HG03103 (cell line): ENCODE results near the gene NDUFA3.
A peak's percentile ranks its signal among the peaks of the same experiment; 100 is the strongest.

Source experiments
- ATAC-seq: cut with Tn5 transposase; IDR thresholded peaks from one replicate; pipeline ENCODE4 v1.9.1; 2021; ENCODE audit warnings: low read depth; ENCODE audit not compliant: unreplicated experiment

The NDUFA3 gene

GRCh38 chr19:54107876-54108490, 5.3 kb downstream of the NDUFA3 start:
- ATAC-seq: no peak

- ATAC-seq: no peak
Measured at GRCh38 chr19:54108496-54108895, 5.8 kb downstream of the NDUFA3 start.

- no peak for ATAC-seq
Measured at GRCh38 chr19:54109651-54110050, 7.0 kb downstream of the NDUFA3 start.

GRCh38 chr19:54114340-54115108, 11.9 kb downstream of the NDUFA3 start:
- no peak for ATAC-seq

- ATAC-seq: peak; percentile 74
Measured at GRCh38 chr19:54115109-54116063, 12.7 kb downstream of the NDUFA3 start, which contains the start of the genes PRPF31 and TFPT. Gene PRPF31, plus strand, starts transcription at chr19:54115754. Its CDS starts 2,525 bp downstream, at chr19:54118279. Gene TFPT, minus strand, starts transcription at chr19:54115657. Its CDS starts 388 bp downstream, at chr19:54115269.

- no peak for ATAC-seq
Measured at GRCh38 chr19:54121259-54121658, 18.6 kb downstream of the NDUFA3 start.

- no peak for ATAC-seq
Measured at GRCh38 chr19:54123682-54124081, 21.0 kb downstream of the NDUFA3 start.

- ATAC-seq: no peak
Measured at GRCh38 chr19:54124393-54124792, 21.7 kb downstream of the NDUFA3 start.

- no peak for ATAC-seq
Measured at GRCh38 chr19:54125713-54126112, 23.1 kb downstream of the NDUFA3 start.

- no peak for ATAC-seq
Measured at GRCh38 chr19:54127688-54128440, 25.2 kb downstream of the NDUFA3 start.

- ATAC-seq: no peak
Measured at GRCh38 chr19:54128441-54128725, 25.7 kb downstream of the NDUFA3 start.

GRCh38 chr19:54128796-54129616, 26.4 kb downstream of the NDUFA3 start:
- no peak for ATAC-seq

- no peak for ATAC-seq
Measured at GRCh38 chr19:54129617-54129996, 27.0 kb downstream of the NDUFA3 start.

GRCh38 chr19:54133312-54133956, 30.8 kb downstream of the NDUFA3 start:
- no peak for ATAC-seq

GRCh38 chr19:54133957-54134590, 31.4 kb downstream of the NDUFA3 start:
- ATAC-seq: no peak

GRCh38 chr19:54136086-54136863, 33.6 kb downstream of the NDUFA3 start:
- no peak for ATAC-seq

- peak; percentile 73 for ATAC-seq
Measured at GRCh38 chr19:54136864-54137698, 34.4 kb downstream of the NDUFA3 start.
